Natural killer cell (primary cell): ENCODE results near the gene CPEB4. TPM values are rescaled to one million over a fixed set of nuclear protein-coding genes. Genes with fewer than 3 reads are reported as not detected.

Source experiments
- ATAC-seq, 3 donors: fragments of 150-1000 bp in 2 of 3; fragments of 200-7000 bp in 1 of 3; cut with Tn5 transposase; 1 replicate in 1 of 3; 2 replicates in 2 of 3; pipeline ENCODE4 v1.10.0; 2021; ENCODE audit warnings: mild to moderate bottlenecking in 2 of 3, moderate library complexity in 2 of 3
- DNase-seq, 2 donors: peaks; one replicate each; pipeline versions ENCODE4 v3.0.0 to v3.0.0-alpha.2; 2013 to 2021; ENCODE audit warnings: mixed read lengths in 1 of 2
- H3K27ac ChIP-seq: one replicate; pipeline ENCODE4 v1.5.1; 2013; ENCODE audit warnings: mild to moderate bottlenecking, low read length
- H3K27me3 ChIP-seq: one replicate; pipeline ENCODE4 v1.6.1; 2013; ENCODE audit warnings: low read length; ENCODE audit not compliant: control insufficient read depth, insufficient read depth
- H3K36me3 ChIP-seq: one replicate; pipeline ENCODE4 v1.6.1; 2013; ENCODE audit warnings: low read length; ENCODE audit not compliant: control insufficient read depth, insufficient read depth
- H3K4me1 ChIP-seq: one replicate; pipeline ENCODE4 v1.6.1; 2013; ENCODE audit warnings: low read length; ENCODE audit not compliant: control insufficient read depth, insufficient read depth
- H3K4me3 ChIP-seq: one replicate; pipeline ENCODE4 v1.5.1; 2013; ENCODE audit warnings: low read length
- H3K9me3 ChIP-seq: one replicate; pipeline ENCODE4 v1.6.1; 2013; ENCODE audit warnings: low read length; ENCODE audit not compliant: control insufficient read depth, insufficient read depth
- H3K27ac Mint-ChIP-seq, 2 donors: one replicate each; pipeline ENCODE4 v1.8.0; 2022; ENCODE audit warnings: mild to moderate bottlenecking in 2 of 2, mixed read lengths in 2 of 2, moderate library complexity in 1 of 2
- H3K27me3 Mint-ChIP-seq, 2 donors: one replicate each; pipeline ENCODE4 v1.8.0; 2022; ENCODE audit warnings: low read depth in 2 of 2, mixed read lengths in 2 of 2
- H3K36me3 Mint-ChIP-seq: one replicate; pipeline ENCODE4 v1.8.0; 2022; ENCODE audit warnings: mixed read lengths
- H3K4me1 Mint-ChIP-seq, 2 donors: one replicate each; pipeline ENCODE4 v1.8.0; 2022; ENCODE audit warnings: mixed read lengths in 2 of 2
- H3K4me3 Mint-ChIP-seq: one replicate; pipeline ENCODE4 v1.8.0; 2022; ENCODE audit warnings: mild to moderate bottlenecking, moderate library complexity, mixed read lengths
- H3K9me3 Mint-ChIP-seq, 2 donors: one replicate each; pipeline ENCODE4 v1.8.0; 2022; ENCODE audit warnings: mixed read lengths in 2 of 2
- CTCF ChIP-seq: fragments of 200-600 bp; IDR thresholded peaks from one replicate; pipeline ENCODE4 v1.8.0; 2022; ENCODE audit warnings: antibody characterized with exemption
- WGBS: methylation state at CpG from one replicate; pipeline ENCODE4 v1.1.7; 2013; ENCODE audit warnings: missing lambda C conversion rate; ENCODE audit not compliant: insufficient coverage; 5-methylcytosine and 5-hydroxymethylcytosine counted together
- intact Hi-C: fragments of 100-400 bp; cut with micrococcal nuclease; formaldehyde crosslinking; loops from one replicate; pipeline ENCODE4 v1.14.2; 2022
- total RNA-seq, 4 donors: library from RNA; stranded (reverse); fragments of 120-200 nt in 1 of 4; gene quantifications; one replicate each; pipeline versions ENCODE4 v1.2.3 to v1.2.4, GENCODE V29; 2013 to 2022

Gene CPEB4
- total RNA-seq, 3 donors from 2014 or later (not counting 1 experiment from before 2014, with no cell fraction given) = 44.4 to 60.4 (median 55.1) TPM

DNA sequence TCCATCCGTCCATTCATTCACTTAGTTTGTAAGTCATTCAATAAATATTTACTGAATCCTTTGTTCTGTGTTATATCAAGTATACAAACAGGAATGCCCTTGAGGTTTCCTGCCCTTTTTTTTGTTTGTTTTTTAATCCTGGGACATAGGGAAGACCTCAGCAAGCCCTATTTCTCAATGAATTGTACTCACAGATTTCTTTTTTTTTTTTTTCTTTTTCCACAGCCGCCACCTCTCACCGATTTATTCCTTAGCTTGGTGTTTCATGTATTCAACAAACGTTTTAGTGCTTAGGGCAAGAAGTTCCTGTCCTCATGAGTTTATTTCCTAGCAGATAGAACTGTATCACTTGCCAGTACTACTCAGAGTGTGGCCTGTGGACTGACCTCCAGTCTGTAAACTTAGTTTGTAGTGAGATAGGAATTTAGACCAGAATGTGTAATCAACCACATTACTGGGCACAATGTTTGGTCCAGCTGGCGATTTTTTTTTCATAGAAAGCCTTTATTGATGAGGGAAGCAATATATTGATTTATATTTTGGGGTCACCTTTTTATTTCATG, 65.5 kb downstream of the CPEB4 start:
- no peak for DNase-seq
- Histone ChIP-seq H3K4me3 (no peak overlapping the region), H3K36me3 (peaks cover 56% of the 10 kb centered on the region), H3K27ac (no peak overlapping the region), H3K9me3 (no peaks in the 10 kb centered on the region), H3K27me3 (no peaks in the 10 kb centered on the region), H3K4me1 (no peaks in the 10 kb centered on the region)
- WGBS = 88% methylated on average over 4 of the region's 5 CpGs
- H3K4me3 Mint-ChIP-seq = no peak overlapping the region
- peaks cover 24% of the 10 kb centered on the region for H3K36me3 Mint-ChIP-seq
- no peaks in the 10 kb centered on the region for H3K9me3 Mint-ChIP-seq
- H3K4me1 Mint-ChIP-seq = no peaks in the 10 kb centered on the region
- TF ChIP-seq CTCF = no peak
- no peaks in the 10 kb centered on the region for H3K27me3 Mint-ChIP-seq
- no peak overlapping the region for H3K27ac Mint-ChIP-seq
- intact Hi-C loops = no loop called here
- ATAC-seq = no peak

- Mint-ChIP-seq H3K9me3 (no peaks in the 10 kb centered on the region), H3K36me3 (peaks cover 24% of the 10 kb centered on the region), H3K27ac (no peak overlapping the region), H3K4me1 (no peaks in the 10 kb centered on the region), H3K27me3 (no peaks in the 10 kb centered on the region), H3K4me3 (no peak overlapping the region)
- WGBS = 100% methylated on average over 4 of the region's 6 CpGs
- Histone ChIP-seq H3K9me3 (no peaks in the 10 kb centered on the region), H3K4me3 (no peak overlapping the region), H3K4me1 (no peaks in the 10 kb centered on the region), H3K27ac (no peak overlapping the region), H3K36me3 (peaks cover 52% of the 10 kb centered on the region), H3K27me3 (no peaks in the 10 kb centered on the region)
- no peak for TF ChIP-seq CTCF
- no peak for ATAC-seq
- DNase-seq = no peak
- intact Hi-C loops = no loop called here
These were observed 66.7 kb downstream of the CPEB4 start for GRCh38 chr5:173954671-173955521.

DNA sequence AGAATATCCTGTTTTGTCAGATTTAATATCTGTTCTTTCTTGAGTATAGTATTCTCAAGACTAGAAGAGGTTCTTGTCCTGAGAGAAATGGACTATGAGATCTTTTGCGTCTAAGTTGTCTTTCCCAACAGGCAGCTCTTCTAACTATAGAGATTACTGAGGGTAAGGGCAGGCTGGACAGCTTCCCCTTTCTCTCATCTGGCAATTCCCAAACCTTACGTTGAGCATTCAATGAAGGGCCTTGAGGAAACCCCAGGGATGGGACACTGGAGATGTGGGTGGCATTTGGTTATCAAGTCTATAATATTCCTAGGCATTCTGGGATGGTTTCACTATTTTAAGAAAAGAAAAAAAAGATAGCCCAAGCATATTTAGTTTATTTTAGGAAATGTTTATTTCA, 72.8 kb downstream of the CPEB4 start:
- no peaks in the 10 kb centered on the region for H3K27me3 ChIP-seq
- no peaks in the 10 kb centered on the region for H3K4me1 ChIP-seq
- Mint-ChIP-seq H3K4me3 (no peak overlapping the region), H3K27me3 (no peaks in the 10 kb centered on the region), H3K27ac (no peak overlapping the region), H3K9me3 (no peaks in the 10 kb centered on the region), H3K36me3 (no peaks in the 10 kb centered on the region), H3K4me1 (peaks cover 0 to 4% of the 10 kb centered on the region in 2 donors)
- ATAC-seq (no peak), DNase-seq (no peak)
- whole genome bisulfite sequencing = no CpG with 5 or more reads among the region's 2 CpGs
- H3K9me3 ChIP-seq = no peaks in the 10 kb centered on the region
- no peak overlapping the region for H3K27ac ChIP-seq
- peaks cover 6% of the 10 kb centered on the region for H3K36me3 ChIP-seq
- H3K4me3 ChIP-seq = no peak overlapping the region
- intact Hi-C loops = no loop called here
- no peak for TF ChIP-seq CTCF
